HEK293T (cell line): ENCODE measurements around the gene SLC36A3.

ENCODE experiments used
- ARNT ChIP-seq: fragments of 450-650 bp; IDR thresholded peaks from 2 replicates; pipeline ENCODE4 v1.6.1; 2017; ENCODE audit warnings: mild to moderate bottlenecking
- TARDBP ChIP-seq: fragments of 450-650 bp; IDR thresholded peaks from 2 replicates; pipeline ENCODE4 v1.6.1; 2016

- TF ChIP-seq ARNT (no peak), TARDBP (no peak)
Measured at GRCh38 chr5:151318850-151319732, 15.5 kb upstream of the SLC36A3 start.
